ENCODE data around the gene THBD.

DNA sequence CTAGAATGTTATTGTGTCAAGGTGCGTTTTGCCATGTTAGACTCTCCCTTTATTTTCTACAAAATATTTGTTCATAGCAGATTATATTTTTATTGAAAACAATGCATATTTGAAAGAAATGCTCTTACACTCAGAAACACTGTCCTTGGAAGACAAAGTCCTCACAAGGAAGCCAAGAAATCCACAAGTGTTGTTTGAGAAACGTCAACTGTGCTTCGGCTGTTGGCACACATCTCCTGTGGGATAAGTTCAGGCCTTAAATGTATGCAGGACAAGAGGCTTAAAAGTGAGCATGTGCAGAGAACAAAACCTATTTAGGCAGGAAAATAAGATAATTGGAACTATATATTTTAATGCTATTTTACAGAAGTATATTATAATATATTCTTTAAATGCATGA, 9.5 kb upstream of the THBD start:
- TF ChIP-seq, protein P1, sequence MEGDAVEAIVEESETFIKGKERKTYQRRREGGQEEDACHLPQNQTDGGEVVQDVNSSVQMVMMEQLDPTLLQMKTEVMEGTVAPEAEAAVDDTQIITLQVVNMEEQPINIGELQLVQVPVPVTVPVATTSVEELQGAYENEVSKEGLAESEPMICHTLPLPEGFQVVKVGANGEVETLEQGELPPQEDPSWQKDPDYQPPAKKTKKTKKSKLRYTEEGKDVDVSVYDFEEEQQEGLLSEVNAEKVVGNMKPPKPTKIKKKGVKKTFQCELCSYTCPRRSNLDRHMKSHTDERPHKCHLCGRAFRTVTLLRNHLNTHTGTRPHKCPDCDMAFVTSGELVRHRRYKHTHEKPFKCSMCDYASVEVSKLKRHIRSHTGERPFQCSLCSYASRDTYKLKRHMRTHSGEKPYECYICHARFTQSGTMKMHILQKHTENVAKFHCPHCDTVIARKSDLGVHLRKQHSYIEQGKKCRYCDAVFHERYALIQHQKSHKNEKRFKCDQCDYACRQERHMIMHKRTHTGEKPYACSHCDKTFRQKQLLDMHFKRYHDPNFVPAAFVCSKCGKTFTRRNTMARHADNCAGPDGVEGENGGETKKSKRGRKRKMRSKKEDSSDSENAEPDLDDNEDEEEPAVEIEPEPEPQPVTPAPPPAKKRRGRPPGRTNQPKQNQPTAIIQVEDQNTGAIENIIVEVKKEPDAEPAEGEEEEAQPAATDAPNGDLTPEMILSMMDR (IDR thresholded peaks at IDR 0.05) = no peak
- TF ChIP-seq POLR2A (IDR thresholded peaks at IDR 0.05) = no peak
